Upper lobe of left lung (tissue), 6 donors: Measurements from ENCODE around the gene TCF7L2. TPM values are rescaled to one million over a fixed set of nuclear protein-coding genes. Genes with fewer than 3 reads are reported as not detected.

ENCODE experiments used
- ATAC-seq, 2 donors: fragments of 200-7000 bp; cut with Tn5 transposase; one replicate each; pipeline ENCODE4 v1.9.1; 2022; ENCODE audit warnings: mild to moderate bottlenecking in 2 of 2, moderate library complexity in 2 of 2; ENCODE audit not compliant: low FRiP score in 2 of 2
- DNase-seq, 2 donors: peaks; one replicate each; pipeline ENCODE4 v3.0.0-alpha.2; 2019 to 2020
- H3K27ac ChIP-seq, 4 donors: fragments of 200-600 bp; sonication (generic); one replicate each; pipeline ENCODE4 v1.5.1; 2016 to 2019
- H3K27me3 ChIP-seq, 4 donors: fragments of 200-600 bp; sonication (generic); one replicate each; pipeline ENCODE4 v1.5.1; 2017 to 2019
- H3K36me3 ChIP-seq, 4 donors: fragments of 200-600 bp; sonication (generic); one replicate each; pipeline ENCODE4 v1.5.1; 2016 to 2019
- H3K4me1 ChIP-seq, 4 donors: fragments of 200-600 bp; sonication (generic); one replicate each; pipeline ENCODE4 v1.5.1; 2018 to 2019
- H3K4me3 ChIP-seq, 4 donors: fragments of 200-600 bp; sonication (generic); one replicate each; pipeline ENCODE4 v1.5.1; 2017 to 2019; ENCODE audit warnings: mild to moderate bottlenecking in 2 of 4, moderate library complexity in 1 of 4
- H3K9me3 ChIP-seq, 4 donors: fragments of 200-600 bp; sonication (generic); one replicate each; pipeline ENCODE4 v1.5.1; 2018 to 2019
- EP300 ChIP-seq, 4 donors: sonication (generic); formaldehyde crosslinking; IDR thresholded peaks; one replicate each; pipeline ENCODE4 v1.5.1; 2017; ENCODE audit warnings: antibody characterized with exemption in 4 of 4, control low read depth in 2 of 4
- POLR2A ChIP-seq, 4 donors: fragments of 450-650 bp; IDR thresholded peaks; one replicate each; pipeline ENCODE4 v1.5.1; 2016 to 2017; ENCODE audit warnings: antibody characterized with exemption in 4 of 4, mild to moderate bottlenecking in 2 of 4
- POLR2AphosphoS5 ChIP-seq, 2 donors: sonication (generic); formaldehyde crosslinking; IDR thresholded peaks; one replicate each; pipeline ENCODE4 v1.5.1; 2017; ENCODE audit warnings: antibody characterized with exemption in 2 of 2
- WGBS, 2 donors: methylation state at CpG; one replicate each; pipeline ENCODE4 v1.1.5; 2017 to 2018; 5-methylcytosine and 5-hydroxymethylcytosine counted together
- total RNA-seq, 6 donors: library from RNA; depleted of rRNA in 4 of 6; stranded (reverse); fragments of >200 nt in 4 of 6; gene quantifications; one replicate each; pipeline versions ENCODE4 v1.1.0 to v1.2.1, GENCODE V29; 2016 to 2021
- TF ChIP-seq, protein P1 (sequence below), 6 experiments: fragments of 450-650 bp in 4 of 6; fragments of 200-600 bp in 2 of 6; sonication (generic) in 2 of 6; IDR thresholded peaks; one replicate each; pipeline ENCODE4 v1.5.1; 2016 to 2019; ENCODE audit warnings: antibody characterized with exemption in 6 of 6
- donor health status: DM: no; HTN: no; CAD: no; lungs with moderate emphysema.
- donor health status: DM: no; HTN: yes; CAD: no; lungs with severe emphysema.

TCF7L2 gene
- total RNA-seq, 6 donors from 2014 or later: 15.5 to 80.3 (median 48.1) TPM

DNA sequence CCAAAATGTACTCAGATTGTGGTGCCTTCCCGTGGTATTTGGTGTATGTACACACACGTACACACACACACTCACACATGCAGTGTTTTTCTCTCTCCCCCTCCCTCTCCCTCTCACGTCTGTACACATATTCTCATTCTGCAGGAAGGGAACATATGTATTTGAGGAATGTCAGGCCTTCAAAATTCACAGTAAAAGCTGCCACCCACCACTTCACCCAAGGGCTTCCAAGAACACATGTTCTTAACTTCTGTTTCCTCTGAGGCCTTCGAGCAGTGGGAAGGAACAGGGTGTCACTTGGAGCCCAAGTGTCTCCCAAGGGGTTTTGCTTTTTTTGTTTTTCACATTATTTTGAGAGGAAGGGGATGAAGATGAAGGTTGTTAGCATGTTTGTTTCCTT, 198.9 kb downstream of the TCF7L2 start:
- Histone ChIP-seq H3K4me3 (no peak overlapping the region), H3K4me1 (peaks cover 0 to 6% (median 4%) of the 10 kb centered on the region in 4 donors), H3K36me3 (peaks cover 7 to 64% (median 35%) of the 10 kb centered on the region in 4 donors), H3K27me3 (no peaks in the 10 kb centered on the region), H3K27ac (no peak overlapping the region), H3K9me3 (no peaks in the 10 kb centered on the region)
- DNase-seq (no peak), ATAC-seq (peak in 1 of 2 donors; percentile 11)
- TF ChIP-seq EP300 (IDR thresholded peaks at IDR 0.05) (no peak), POLR2A (IDR thresholded peaks at IDR 0.05) (no peak), POLR2AphosphoS5 (IDR thresholded peaks at IDR 0.05) (no peak)
- TF ChIP-seq, protein P1, sequence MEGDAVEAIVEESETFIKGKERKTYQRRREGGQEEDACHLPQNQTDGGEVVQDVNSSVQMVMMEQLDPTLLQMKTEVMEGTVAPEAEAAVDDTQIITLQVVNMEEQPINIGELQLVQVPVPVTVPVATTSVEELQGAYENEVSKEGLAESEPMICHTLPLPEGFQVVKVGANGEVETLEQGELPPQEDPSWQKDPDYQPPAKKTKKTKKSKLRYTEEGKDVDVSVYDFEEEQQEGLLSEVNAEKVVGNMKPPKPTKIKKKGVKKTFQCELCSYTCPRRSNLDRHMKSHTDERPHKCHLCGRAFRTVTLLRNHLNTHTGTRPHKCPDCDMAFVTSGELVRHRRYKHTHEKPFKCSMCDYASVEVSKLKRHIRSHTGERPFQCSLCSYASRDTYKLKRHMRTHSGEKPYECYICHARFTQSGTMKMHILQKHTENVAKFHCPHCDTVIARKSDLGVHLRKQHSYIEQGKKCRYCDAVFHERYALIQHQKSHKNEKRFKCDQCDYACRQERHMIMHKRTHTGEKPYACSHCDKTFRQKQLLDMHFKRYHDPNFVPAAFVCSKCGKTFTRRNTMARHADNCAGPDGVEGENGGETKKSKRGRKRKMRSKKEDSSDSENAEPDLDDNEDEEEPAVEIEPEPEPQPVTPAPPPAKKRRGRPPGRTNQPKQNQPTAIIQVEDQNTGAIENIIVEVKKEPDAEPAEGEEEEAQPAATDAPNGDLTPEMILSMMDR (IDR thresholded peaks at IDR 0.05): no peak
- WGBS, 2 donors: 65 to 69% methylated on average over 4 of the region's 4 CpGs

- H3K36me3 ChIP-seq: peaks cover 7 to 64% (median 35%) of the 10 kb centered on the region in 4 donors
These were observed 199.6 kb downstream of the TCF7L2 start for GRCh38 chr10:113149626-113150025.

DNA sequence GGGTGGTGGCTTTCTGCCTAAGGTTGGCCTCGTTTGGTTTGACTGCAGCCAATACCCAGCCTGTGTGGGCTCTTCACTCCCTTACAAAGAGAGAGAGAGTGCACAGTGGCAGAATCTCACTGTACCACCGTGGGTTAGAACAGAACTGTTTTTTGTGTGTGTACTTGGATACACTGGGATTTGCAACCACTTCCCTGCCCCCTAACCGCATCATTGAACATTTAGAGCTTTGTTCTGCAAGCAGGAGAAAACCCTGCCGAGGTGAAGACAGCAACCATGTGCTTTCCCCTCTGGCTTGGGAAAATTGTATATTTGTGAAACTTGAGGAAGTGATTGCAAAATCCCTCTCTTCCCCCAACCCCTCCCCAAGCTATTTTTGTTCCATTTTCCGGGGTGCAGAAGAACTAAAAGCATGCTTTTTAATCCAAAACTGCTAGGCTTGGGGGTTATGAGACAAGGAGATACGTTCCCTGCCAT, 201.2 kb downstream of the TCF7L2 start:
- Histone ChIP-seq H3K27me3 (no peaks in the 10 kb centered on the region), H3K4me1 (peaks cover 0 to 6% (median 4%) of the 10 kb centered on the region in 4 donors), H3K27ac (no peak overlapping the region), H3K4me3 (no peak overlapping the region), H3K9me3 (no peaks in the 10 kb centered on the region), H3K36me3 (peaks cover 10 to 72% (median 37%) of the 10 kb centered on the region in 4 donors)
- ATAC-seq (peak in 1 of 2 donors; percentile 37), DNase-seq (no peak)
- no peak for TF ChIP-seq EP300 (IDR thresholded peaks at IDR 0.05)
- TF ChIP-seq, protein P1 (IDR thresholded peaks at IDR 0.05): no peak
- TF ChIP-seq POLR2A (IDR thresholded peaks at IDR 0.05): no peak
- TF ChIP-seq POLR2AphosphoS5 (IDR thresholded peaks at IDR 0.05): no peak
- 46 to 51% methylated on average over 6 of the region's 6 CpGs for WGBS, 2 donors

More at GRCh38 chr10:113149626-113150025, 199.6 kb downstream of the TCF7L2 start:
- ATAC-seq: no peak
- Histone ChIP-seq H3K4me1 (peaks cover 0 to 6% (median 4%) of the 10 kb centered on the region in 4 donors), H3K27ac (no peak overlapping the region), H3K27me3 (no peaks in the 10 kb centered on the region), H3K9me3 (no peaks in the 10 kb centered on the region), H3K4me3 (no peak overlapping the region)
- TF ChIP-seq POLR2AphosphoS5 (IDR thresholded peaks at IDR 0.05) (no peak), POLR2A (IDR thresholded peaks at IDR 0.05) (no peak), EP300 (IDR thresholded peaks at IDR 0.05) (no peak)
- TF ChIP-seq, protein P1 (IDR thresholded peaks at IDR 0.05): no peak
- WGBS, 2 donors: 65 to 96% methylated on average over 3 of the region's 3 CpGs
- DNase-seq: no peak

DNA sequence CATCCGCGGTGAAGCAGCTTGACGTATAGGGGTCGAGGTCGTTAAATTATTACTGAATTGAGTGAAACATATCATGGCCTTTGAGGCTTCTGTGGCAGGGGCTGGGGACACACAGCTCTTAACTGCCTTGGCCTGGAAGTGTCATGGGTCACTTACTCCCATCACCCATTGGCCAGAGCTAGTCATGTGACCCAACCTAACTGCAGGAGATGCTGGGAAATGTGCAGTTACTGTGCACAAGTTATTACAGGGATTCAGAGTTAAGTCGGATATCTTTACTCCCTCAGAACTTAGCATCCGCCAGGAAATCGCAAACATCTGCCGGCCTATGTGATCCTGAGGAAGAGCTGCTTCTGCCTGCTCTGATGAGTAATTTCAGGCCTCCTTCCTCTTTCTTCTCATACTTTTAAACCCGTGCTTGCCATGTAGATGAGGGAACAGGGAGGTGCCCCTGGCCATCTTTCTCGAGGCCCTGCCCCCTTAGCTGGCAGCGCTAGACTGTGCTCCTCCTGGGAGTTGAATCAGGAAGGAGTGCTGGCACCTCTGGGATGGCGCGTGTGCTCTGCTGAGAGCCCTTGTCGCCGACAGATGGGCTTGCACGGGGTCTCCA, 203.6 kb downstream of the TCF7L2 start:
- H3K27ac ChIP-seq: no peak overlapping the region

More for the DNA sequence above, 203.6 kb downstream of the TCF7L2 start:
- Histone ChIP-seq H3K4me1 (peaks cover 0 to 6% (median 4%) of the 10 kb centered on the region in 4 donors), H3K4me3 (no peak overlapping the region), H3K27me3 (no peaks in the 10 kb centered on the region), H3K36me3 (peaks cover 10 to 71% (median 43%) of the 10 kb centered on the region in 4 donors), H3K9me3 (no peaks in the 10 kb centered on the region)
- ATAC-seq (peak in 1 of 2 donors; percentile 77), DNase-seq (no peak)
- TF ChIP-seq, protein P1 (IDR thresholded peaks at IDR 0.05): no peak
- 90 to 93% methylated on average over 17 of the region's 17 CpGs for WGBS, 2 donors
